Caco-2 (cell line): ENCODE results near the gene POLR2E. TPM values are rescaled to one million over a fixed set of nuclear protein-coding genes. Genes with fewer than 3 reads are reported as not detected.

Experiments
- BruUV-seq: library from RNA; stranded (reverse); fragments of 400-500 nt; replicated peaks from 2 replicates; lab custom pipeline; 2021; lab: Mats Ljungman, UMichigan
- CTCF ChIA-PET: fragments of 300-600 bp; sonication (Branson Sonifier 250); formaldehyde crosslinking; loops from one replicate; lab custom pipeline; 2022; ENCODE audit warnings: antibody characterized with exemption; lab: Charles Lee
- POLR2A ChIA-PET: fragments of 300-600 bp; sonication (Branson Sonifier 250); formaldehyde crosslinking; loops from one replicate; lab custom pipeline; 2022; ENCODE audit warnings: antibody characterized with exemption; lab: Charles Lee
- DNase-seq, 2 experiments: peaks; one replicate each; pipeline versions ENCODE4 v3.0.0 to v3.0.0-alpha.2; 2020 to 2022
- H3K27me3 ChIP-seq: replicated peaks from 2 replicates; pipeline ENCODE4 v1.6.0; 2011; ENCODE audit warnings: low read length; ENCODE audit not compliant: control insufficient read depth, insufficient read depth
- H3K36me3 ChIP-seq: 2 replicates; pipeline ENCODE4 v1.5.1; 2011; ENCODE audit warnings: low read length; ENCODE audit not compliant: control insufficient read depth, insufficient read depth
- H3K4me1 ChIP-seq: fragments of 250-450 bp; sonication (Bioruptor Pico); 2 replicates; pipeline ENCODE4 v1.5.1; 2020; ENCODE audit warnings: mild to moderate bottlenecking
- H3K4me3 ChIP-seq: 2 replicates; pipeline ENCODE4 v1.5.1; 2011; ENCODE audit warnings: low read depth, mild to moderate bottlenecking, control low read depth, low read length
- H3K9me3 ChIP-seq: fragments of 250-450 bp; sonication (Bioruptor Pico); 2 replicates; pipeline ENCODE4 v1.5.1; 2020; ENCODE audit warnings: mild to moderate bottlenecking, moderate library complexity
- H3K27ac Mint-ChIP-seq: one replicate; pipeline ENCODE4 v1.8.0; 2022; ENCODE audit warnings: mixed read lengths; ENCODE audit not compliant: unreplicated experiment
- H3K27me3 Mint-ChIP-seq: one replicate; pipeline ENCODE4 v1.8.0; 2022; ENCODE audit warnings: mixed read lengths; ENCODE audit not compliant: insufficient read depth, unreplicated experiment
- H3K36me3 Mint-ChIP-seq: one replicate; pipeline ENCODE4 v1.8.0; 2022; ENCODE audit warnings: mild to moderate bottlenecking, mixed read lengths; ENCODE audit not compliant: insufficient read depth, unreplicated experiment
- H3K4me1 Mint-ChIP-seq: one replicate; pipeline ENCODE4 v1.8.0; 2022; ENCODE audit warnings: low read depth, mixed read lengths; ENCODE audit not compliant: unreplicated experiment
- H3K4me3 Mint-ChIP-seq: one replicate; pipeline ENCODE4 v1.8.0; 2022; ENCODE audit warnings: mild to moderate bottlenecking, moderate library complexity, mixed read lengths; ENCODE audit not compliant: unreplicated experiment
- H3K9me3 Mint-ChIP-seq: one replicate; pipeline ENCODE4 v1.8.0; 2022; ENCODE audit warnings: mixed read lengths; ENCODE audit not compliant: unreplicated experiment
- intact Hi-C: fragments of 100-400 bp; cut with micrococcal nuclease; formaldehyde crosslinking; loops from one replicate; pipeline ENCODE4 v1.10.0; 2022; ENCODE audit not compliant: unreplicated experiment
- total RNA-seq: library from RNA; stranded (reverse); gene quantifications from 2 replicates; pipeline ENCODE4 v1.2.3, GENCODE V29; 2022
- TF ChIP-seq, protein P1 (sequence below), 2 experiments: fragments of 200-600 bp in 1 of 2; IDR thresholded peaks; 1 replicate in 1 of 2; 2 replicates in 1 of 2; pipeline versions ENCODE4 v1.5.1 to v1.8.0; 2011 to 2022; ENCODE audit warnings: antibody characterized with exemption in 1 of 2, control low read depth in 1 of 2, inconsistent platforms in 1 of 2, low read depth in 1 of 2, low read length in 1 of 2, mild to moderate bottlenecking in 1 of 2, moderate library complexity in 1 of 2; ENCODE audit not compliant: insufficient read depth in 1 of 2, severe bottlenecking in 1 of 2, unreplicated experiment in 1 of 2

Gene POLR2E
- total RNA-seq, 1 experiment from 2014 or later = 264 TPM

DNA sequence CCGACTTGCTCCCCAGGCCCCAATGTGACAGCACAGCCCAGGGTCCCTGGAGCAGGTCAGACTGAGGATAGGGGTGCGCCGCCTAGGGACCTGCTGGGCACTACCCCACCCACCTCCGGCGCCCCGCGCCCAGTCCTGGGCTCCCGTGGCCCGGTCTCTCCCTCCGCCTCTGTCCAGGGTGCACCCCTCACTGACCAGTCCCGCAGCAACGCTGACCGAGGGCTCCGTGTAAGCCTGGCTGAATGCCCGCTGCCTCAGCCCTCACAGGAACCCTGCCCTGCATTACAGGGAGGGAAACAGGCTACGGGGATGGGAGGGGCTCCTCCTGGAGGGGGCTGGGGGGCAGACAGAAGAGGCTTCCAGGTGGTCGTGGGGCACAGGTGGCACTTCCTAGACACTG, 40.3 kb upstream of the POLR2E start:
- TF ChIP-seq, protein P1, sequence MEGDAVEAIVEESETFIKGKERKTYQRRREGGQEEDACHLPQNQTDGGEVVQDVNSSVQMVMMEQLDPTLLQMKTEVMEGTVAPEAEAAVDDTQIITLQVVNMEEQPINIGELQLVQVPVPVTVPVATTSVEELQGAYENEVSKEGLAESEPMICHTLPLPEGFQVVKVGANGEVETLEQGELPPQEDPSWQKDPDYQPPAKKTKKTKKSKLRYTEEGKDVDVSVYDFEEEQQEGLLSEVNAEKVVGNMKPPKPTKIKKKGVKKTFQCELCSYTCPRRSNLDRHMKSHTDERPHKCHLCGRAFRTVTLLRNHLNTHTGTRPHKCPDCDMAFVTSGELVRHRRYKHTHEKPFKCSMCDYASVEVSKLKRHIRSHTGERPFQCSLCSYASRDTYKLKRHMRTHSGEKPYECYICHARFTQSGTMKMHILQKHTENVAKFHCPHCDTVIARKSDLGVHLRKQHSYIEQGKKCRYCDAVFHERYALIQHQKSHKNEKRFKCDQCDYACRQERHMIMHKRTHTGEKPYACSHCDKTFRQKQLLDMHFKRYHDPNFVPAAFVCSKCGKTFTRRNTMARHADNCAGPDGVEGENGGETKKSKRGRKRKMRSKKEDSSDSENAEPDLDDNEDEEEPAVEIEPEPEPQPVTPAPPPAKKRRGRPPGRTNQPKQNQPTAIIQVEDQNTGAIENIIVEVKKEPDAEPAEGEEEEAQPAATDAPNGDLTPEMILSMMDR (IDR thresholded peaks at IDR 0.05; ENCODE audit: insufficient read depth in 1 of 2, low read depth in 1 of 2, low read length in 1 of 2, severe bottlenecking in 1 of 2, unreplicated experiment in 1 of 2) = no peak
- no peaks in the 10 kb centered on the region for H3K27me3 ChIP-seq
- H3K36me3 ChIP-seq = no peaks in the 10 kb centered on the region
- BruUV-seq = no TSS peak
- peaks cover 6% of the 10 kb centered on the region; the same call in 1 of the 2 replicates for H3K4me1 ChIP-seq
- no peak overlapping the region for H3K4me3 ChIP-seq
- intact Hi-C loops = no loop called here
- CTCF ChIA-PET = interaction anchor here (0.7 kb wide), 1 partner anchor 170 kb away, joined by 3 read pairs; no protein-coding TSS in a partner anchor
- Mint-ChIP-seq H3K4me1 (no peaks in the 10 kb centered on the region), H3K27me3 (no peaks in the 10 kb centered on the region), H3K9me3 (no peaks in the 10 kb centered on the region), H3K4me3 (no peak overlapping the region), H3K36me3 (peaks cover 36% of the 10 kb centered on the region), H3K27ac (no peak overlapping the region)
- no peak for DNase-seq
- POLR2A ChIA-PET = interaction anchor here (0.8 kb wide), 1 partner anchor 108 kb away, joined by 9 read pairs; no protein-coding TSS in a partner anchor
- H3K9me3 ChIP-seq = no peaks in the 10 kb centered on the region

DNA sequence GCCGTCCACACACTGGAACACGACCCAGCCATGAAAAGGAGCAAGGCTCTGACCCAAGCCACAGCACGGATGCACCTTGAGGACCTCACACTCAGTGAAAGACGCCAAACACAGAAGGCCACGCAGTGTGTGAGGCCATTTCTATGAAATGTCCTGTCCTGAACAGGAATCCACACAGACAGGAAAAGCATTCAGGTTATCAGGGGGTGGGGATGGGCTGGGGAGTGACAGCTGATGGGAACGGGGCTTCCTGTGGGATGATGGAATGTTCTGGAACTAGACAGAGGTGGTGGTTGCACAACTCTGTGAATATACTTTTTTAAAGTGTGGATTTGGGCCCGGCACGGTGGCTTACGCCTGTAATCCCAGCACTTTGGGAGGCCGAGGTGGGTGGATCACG, 39.3 kb upstream of the POLR2E start:
- TF ChIP-seq, protein P1 (IDR thresholded peaks at IDR 0.05; ENCODE audit: insufficient read depth in 1 of 2, low read depth in 1 of 2, low read length in 1 of 2, severe bottlenecking in 1 of 2, unreplicated experiment in 1 of 2) = no peak
- peaks cover 29% of the 10 kb centered on the region for H3K36me3 Mint-ChIP-seq
- H3K9me3 ChIP-seq = no peaks in the 10 kb centered on the region
- BruUV-seq = no TSS peak
- H3K27me3 Mint-ChIP-seq = no peaks in the 10 kb centered on the region
- no peaks in the 10 kb centered on the region for H3K27me3 ChIP-seq
- no peak overlapping the region for H3K4me3 Mint-ChIP-seq
- no peak overlapping the region for H3K27ac Mint-ChIP-seq
- intact Hi-C loops = no loop called here
- CTCF ChIA-PET = no interaction called here
- no peak overlapping the region for H3K4me3 ChIP-seq
- no peak for DNase-seq
- H3K4me1 Mint-ChIP-seq = no peaks in the 10 kb centered on the region
- no peaks in the 10 kb centered on the region for H3K9me3 Mint-ChIP-seq
- H3K36me3 ChIP-seq = no peaks in the 10 kb centered on the region
- H3K4me1 ChIP-seq = peaks cover 6% of the 10 kb centered on the region; the same call in 1 of the 2 replicates
- POLR2A ChIA-PET = interaction anchor here (0.7 kb wide), 1 partner anchor 30 kb away, joined by 10 read pairs; no protein-coding TSS in a partner anchor

DNA sequence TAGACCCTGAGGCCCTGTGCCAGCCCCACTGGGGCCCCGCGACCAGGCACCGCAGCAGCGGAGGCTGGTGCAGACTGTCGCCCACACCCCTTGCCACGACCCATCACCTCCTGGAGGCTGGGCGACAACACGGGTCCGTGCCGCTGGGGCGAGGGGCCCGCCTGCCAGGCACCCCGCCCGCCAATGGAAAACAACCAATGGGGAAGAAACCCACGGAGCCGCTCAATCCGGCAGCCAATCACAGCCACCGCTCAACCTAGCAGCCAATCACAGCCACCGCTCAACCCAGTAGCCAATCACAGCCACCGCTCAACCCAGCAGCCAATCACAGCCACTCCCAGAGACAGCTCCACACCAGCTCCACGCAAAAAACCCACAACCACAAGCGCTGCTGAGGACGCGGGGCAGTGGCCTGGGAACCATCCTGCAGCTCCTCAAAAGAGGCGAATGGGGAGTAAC, 38.3 kb upstream of the POLR2E start:
- intact Hi-C loops = no loop called here
- H3K4me3 ChIP-seq = peak overlapping the region; percentile 40
- H3K36me3 Mint-ChIP-seq = peaks cover 25% of the 10 kb centered on the region
- DNase-seq = peak; percentile 85 to 86
- POLR2A ChIA-PET = interaction anchor here (0.9 kb wide), 1 partner anchor 135 kb away, joined by 3 read pairs; no protein-coding TSS in a partner anchor
- no peaks in the 10 kb centered on the region for H3K27me3 ChIP-seq
- peak overlapping the region; percentile 75 for H3K4me3 Mint-ChIP-seq
- TF ChIP-seq, protein P1 (IDR thresholded peaks at IDR 0.05; ENCODE audit: insufficient read depth in 1 of 2, low read depth in 1 of 2, low read length in 1 of 2, severe bottlenecking in 1 of 2, unreplicated experiment in 1 of 2) = no peak
- H3K9me3 ChIP-seq = no peaks in the 10 kb centered on the region
- H3K4me1 Mint-ChIP-seq = no peaks in the 10 kb centered on the region
- peaks cover 6% of the 10 kb centered on the region; the same call in 1 of the 2 replicates for H3K4me1 ChIP-seq
- no TSS peak for BruUV-seq
- no peaks in the 10 kb centered on the region for H3K36me3 ChIP-seq
- no peak overlapping the region for H3K27ac Mint-ChIP-seq
- no peaks in the 10 kb centered on the region for H3K27me3 Mint-ChIP-seq
- H3K9me3 Mint-ChIP-seq = no peaks in the 10 kb centered on the region
- CTCF ChIA-PET = interaction anchor here (0.7 kb wide), 1 partner anchor 278 kb away, joined by 4 read pairs; no protein-coding TSS in a partner anchor
